ENCODE data around the gene ZNF560. TPM values are rescaled to one million over a fixed set of nuclear protein-coding genes. Genes with fewer than 3 reads are reported as not detected.

The ZNF560 gene
- total RNA-seq, 4 donors from 2014 or later: 0.13 TPM; not detected in 3

DNA sequence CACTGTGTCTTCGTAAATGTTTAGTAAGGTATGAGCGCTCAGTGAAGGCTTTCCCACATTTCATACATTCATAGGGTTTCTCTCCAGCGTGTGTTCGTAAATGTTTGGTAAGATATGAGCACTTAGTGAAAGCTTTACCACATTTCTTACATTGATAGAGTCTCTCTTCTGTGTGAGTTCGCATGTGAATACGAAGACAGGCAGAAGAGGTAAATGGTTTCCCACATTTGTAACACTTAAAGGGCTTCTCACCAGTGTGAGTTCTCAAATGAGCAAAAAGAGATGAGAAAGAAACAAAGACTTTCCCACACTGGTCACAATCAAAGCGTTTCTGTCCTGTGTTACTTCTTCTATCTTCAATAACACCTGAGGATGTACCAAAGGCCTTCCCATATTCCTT lies 31.3 kb downstream of the ZNF560 start:
- TF ChIP-seq, protein P1, sequence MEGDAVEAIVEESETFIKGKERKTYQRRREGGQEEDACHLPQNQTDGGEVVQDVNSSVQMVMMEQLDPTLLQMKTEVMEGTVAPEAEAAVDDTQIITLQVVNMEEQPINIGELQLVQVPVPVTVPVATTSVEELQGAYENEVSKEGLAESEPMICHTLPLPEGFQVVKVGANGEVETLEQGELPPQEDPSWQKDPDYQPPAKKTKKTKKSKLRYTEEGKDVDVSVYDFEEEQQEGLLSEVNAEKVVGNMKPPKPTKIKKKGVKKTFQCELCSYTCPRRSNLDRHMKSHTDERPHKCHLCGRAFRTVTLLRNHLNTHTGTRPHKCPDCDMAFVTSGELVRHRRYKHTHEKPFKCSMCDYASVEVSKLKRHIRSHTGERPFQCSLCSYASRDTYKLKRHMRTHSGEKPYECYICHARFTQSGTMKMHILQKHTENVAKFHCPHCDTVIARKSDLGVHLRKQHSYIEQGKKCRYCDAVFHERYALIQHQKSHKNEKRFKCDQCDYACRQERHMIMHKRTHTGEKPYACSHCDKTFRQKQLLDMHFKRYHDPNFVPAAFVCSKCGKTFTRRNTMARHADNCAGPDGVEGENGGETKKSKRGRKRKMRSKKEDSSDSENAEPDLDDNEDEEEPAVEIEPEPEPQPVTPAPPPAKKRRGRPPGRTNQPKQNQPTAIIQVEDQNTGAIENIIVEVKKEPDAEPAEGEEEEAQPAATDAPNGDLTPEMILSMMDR (IDR thresholded peaks at IDR 0.05): no peak
- TF ChIP-seq POLR2A (IDR thresholded peaks at IDR 0.05): no peak
- no peak for DNase-seq
- Histone ChIP-seq H3K4me1 (no peaks in the 10 kb centered on the region), H3K36me3 (no peaks in the 10 kb centered on the region), H3K9me3 (no peaks in the 10 kb centered on the region), H3K27ac (no peak overlapping the region), H3K27me3 (no peaks in the 10 kb centered on the region), H3K4me3 (replicated peaks in 1 of 3) (no peak overlapping the region)
- intact Hi-C loops (cut with DNase I): no loop called here
- 93 to 94% methylated on average over 7 of the region's 7 CpGs for WGBS, 2 donors

GRCh38 chr19:9461938-9462337 lies 36.5 kb downstream of the ZNF560 start:
- WGBS, 2 donors: 89 to 93% methylated on average over 4 of the region's 4 CpGs
- Histone ChIP-seq H3K36me3 (no peaks in the 10 kb centered on the region), H3K27me3 (no peaks in the 10 kb centered on the region), H3K9me3 (no peaks in the 10 kb centered on the region), H3K4me1 (no peaks in the 10 kb centered on the region), H3K4me3 (replicated peaks in 1 of 3) (no peak overlapping the region), H3K27ac (no peak overlapping the region)
- TF ChIP-seq POLR2A (IDR thresholded peaks at IDR 0.05): no peak
- TF ChIP-seq, protein P1 (IDR thresholded peaks at IDR 0.05): no peak
- no peak for DNase-seq
- intact Hi-C loops (cut with DNase I): no loop called here

DNA sequence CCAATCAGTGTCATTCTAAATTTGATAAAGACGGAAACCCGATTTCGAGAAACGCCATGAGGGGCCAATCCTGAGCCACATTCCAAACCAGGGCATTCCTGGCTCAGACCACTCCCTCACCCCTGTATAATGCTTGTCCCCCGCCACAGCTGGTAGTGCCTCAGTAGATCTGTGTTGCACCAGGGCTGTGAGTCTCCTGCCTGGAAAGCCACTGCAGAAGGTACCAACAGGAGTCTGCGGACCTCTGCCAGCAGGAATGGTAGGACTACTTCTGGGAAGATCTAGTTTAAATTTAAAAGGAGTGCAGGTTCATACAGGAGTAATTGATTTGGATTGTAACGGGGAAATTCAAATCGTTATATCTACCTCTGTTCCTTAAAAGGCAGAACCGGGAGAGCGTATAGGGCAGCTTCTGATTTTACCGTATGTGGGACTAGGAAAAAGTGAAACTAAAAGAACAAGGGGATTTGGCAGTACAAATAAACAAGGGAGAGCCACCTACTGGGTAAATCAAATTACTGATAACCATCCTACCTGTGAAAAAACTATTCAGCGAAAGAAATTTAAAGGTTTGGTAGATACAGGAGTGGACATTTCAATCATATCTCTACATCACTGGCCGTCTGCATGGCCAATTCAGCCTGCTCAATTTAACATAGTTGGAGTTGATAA lies 42.3 kb downstream of the ZNF560 start:
- WGBS, 2 donors: 83 to 96% methylated on average over 13 of the region's 13 CpGs
- no peak for DNase-seq
- no peak overlapping the region for H3K4me3 ChIP-seq (replicated peaks in 1 of 3)
- H3K27ac ChIP-seq: no peak overlapping the region
- H3K4me1 ChIP-seq: no peaks in the 10 kb centered on the region
- H3K9me3 ChIP-seq: no peaks in the 10 kb centered on the region
- H3K36me3 ChIP-seq: no peaks in the 10 kb centered on the region
- TF ChIP-seq, protein P1 (IDR thresholded peaks at IDR 0.05): no peak
- no peak for TF ChIP-seq POLR2A (IDR thresholded peaks at IDR 0.05)
- H3K27me3 ChIP-seq: no peaks in the 10 kb centered on the region
- intact Hi-C loops (cut with DNase I): no loop called here

DNA sequence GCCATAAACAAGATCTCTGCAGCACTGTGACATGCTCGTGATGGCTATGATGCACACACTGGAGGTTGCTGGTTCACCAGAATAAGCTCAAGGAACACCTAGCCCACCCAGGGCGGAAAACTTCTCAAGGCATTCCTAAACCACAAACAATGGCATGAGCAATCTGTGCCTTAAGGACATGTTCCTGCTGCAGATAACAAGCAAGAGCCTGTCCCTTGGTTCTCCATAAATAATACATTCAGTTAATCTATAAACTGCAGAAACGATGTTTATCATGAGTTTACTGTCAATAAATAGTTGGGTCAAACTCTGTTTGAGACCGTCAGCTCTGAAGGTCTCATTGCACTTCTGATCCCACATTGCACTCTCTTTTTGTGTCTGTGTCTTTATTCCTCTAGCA lies 44.5 kb downstream of the ZNF560 start:
- TF ChIP-seq, protein P1 (IDR thresholded peaks at IDR 0.05): no peak
- TF ChIP-seq POLR2A (IDR thresholded peaks at IDR 0.05): no peak
- Histone ChIP-seq H3K27me3 (no peaks in the 10 kb centered on the region), H3K9me3 (no peaks in the 10 kb centered on the region), H3K27ac (no peak overlapping the region), H3K4me1 (no peaks in the 10 kb centered on the region), H3K36me3 (no peaks in the 10 kb centered on the region), H3K4me3 (replicated peaks in 1 of 3) (no peak overlapping the region)
- no peak for DNase-seq
- WGBS, 2 donors: 87 to 96% methylated on average over 4 of the region's 4 CpGs
- intact Hi-C loops (cut with DNase I): no loop called here

DNA sequence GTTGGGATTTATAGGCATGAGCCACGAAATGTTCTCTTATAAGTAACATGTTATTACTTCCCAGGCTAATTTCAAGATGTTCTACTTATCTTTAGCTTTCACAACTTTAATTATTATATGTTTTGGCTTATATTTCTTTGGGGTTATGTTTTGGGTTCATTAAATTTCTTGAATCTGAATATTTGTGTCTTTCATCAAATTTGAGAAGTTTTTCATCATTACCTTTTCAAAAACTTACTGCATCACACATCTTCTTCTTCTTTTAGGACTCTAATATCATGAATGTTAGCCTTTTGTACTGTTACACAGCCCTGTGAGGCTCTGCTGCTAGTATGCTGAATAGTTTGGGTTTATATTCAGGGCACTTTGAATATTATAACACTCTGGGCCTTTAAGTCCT lies 53.4 kb downstream of the ZNF560 start:
- WGBS, 2 donors: 91 to 94% methylated on average over 1 of the region's 1 CpG
- H3K36me3 ChIP-seq: no peaks in the 10 kb centered on the region
- no peaks in the 10 kb centered on the region for H3K27me3 ChIP-seq
- H3K4me1 ChIP-seq: no peaks in the 10 kb centered on the region
- no peak overlapping the region for H3K27ac ChIP-seq
- H3K9me3 ChIP-seq: no peaks in the 10 kb centered on the region
- intact Hi-C loops (cut with DNase I): no loop called here
- TF ChIP-seq, protein P1 (IDR thresholded peaks at IDR 0.05): no peak
- TF ChIP-seq POLR2A (IDR thresholded peaks at IDR 0.05): no peak
- no peak for DNase-seq
- H3K4me3 ChIP-seq (replicated peaks in 1 of 3): no peak overlapping the region

Data from thyroid gland (tissue), 4 donors.